ENCODE measurements around the gene GAS7. TPM values are rescaled to one million over a fixed set of nuclear protein-coding genes. Genes with fewer than 3 reads are reported as not detected.

The GAS7 gene
- total RNA-seq, 1 experiment from 2014 or later: 2.5 TPM

DNA sequence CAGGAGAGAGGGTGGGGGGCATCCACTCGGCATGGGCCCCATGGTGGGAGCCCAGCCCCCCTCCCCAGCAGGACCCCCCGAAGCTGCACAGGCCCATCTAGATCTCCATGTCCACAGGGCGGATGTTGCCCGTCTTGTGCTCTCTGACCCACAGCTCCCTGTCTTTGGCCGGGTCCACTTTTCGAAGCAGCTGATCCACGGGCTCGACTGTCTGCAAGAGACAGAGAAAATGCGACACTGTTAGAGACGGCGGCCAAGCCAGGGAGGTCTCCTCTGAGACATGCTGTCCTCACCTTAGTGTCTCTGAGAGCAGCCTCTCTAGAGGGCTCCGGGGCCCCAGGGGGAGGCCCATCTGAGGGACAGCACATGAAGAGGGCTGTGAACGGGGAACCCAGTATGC, 281.3 kb downstream of the GAS7 start:
- no peak for DNase-seq (ENCODE audit: low read depth)

DNA sequence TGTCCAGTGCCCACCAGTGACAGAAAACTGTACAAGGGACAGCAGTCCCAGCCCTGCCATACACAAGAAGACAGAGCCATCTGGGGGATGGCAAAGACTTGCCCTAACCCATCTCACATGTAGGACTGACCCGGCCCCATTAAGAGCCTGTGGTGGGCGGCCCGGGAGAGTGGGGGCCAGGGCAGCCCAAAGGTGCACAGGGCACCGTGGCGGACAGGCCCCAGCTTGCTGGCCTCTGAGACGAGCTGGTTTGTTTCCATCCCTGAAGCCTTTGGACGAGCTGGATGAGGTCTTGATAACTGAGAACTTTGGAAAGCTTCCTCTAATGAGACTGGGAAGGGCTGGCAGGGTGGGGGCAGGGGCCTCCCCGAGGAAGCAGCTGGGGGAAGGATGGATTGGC, 282.3 kb downstream of the GAS7 start:
- no peak for DNase-seq (ENCODE audit: low read depth)

DNA sequence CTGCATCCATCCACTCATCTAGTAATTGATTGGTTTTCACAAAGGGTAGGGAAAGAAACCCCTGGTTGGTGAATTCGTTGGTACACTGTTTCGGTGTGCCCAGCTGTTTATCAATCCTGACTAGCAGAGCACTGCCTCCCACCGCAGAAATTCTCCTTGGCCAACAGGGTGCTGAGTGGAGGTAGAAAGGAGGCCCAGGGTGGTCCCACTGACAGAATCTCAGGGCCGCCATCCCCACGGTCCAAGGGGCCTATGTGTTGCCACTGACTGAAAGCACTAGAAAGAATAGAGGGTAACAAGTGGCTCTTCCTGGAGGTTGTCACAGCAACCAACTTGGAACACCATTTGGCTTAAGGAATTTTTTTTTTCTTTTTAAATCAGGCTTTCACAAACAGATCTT, 284.9 kb downstream of the GAS7 start:
- DNase-seq (ENCODE audit: low read depth): no peak

DNA sequence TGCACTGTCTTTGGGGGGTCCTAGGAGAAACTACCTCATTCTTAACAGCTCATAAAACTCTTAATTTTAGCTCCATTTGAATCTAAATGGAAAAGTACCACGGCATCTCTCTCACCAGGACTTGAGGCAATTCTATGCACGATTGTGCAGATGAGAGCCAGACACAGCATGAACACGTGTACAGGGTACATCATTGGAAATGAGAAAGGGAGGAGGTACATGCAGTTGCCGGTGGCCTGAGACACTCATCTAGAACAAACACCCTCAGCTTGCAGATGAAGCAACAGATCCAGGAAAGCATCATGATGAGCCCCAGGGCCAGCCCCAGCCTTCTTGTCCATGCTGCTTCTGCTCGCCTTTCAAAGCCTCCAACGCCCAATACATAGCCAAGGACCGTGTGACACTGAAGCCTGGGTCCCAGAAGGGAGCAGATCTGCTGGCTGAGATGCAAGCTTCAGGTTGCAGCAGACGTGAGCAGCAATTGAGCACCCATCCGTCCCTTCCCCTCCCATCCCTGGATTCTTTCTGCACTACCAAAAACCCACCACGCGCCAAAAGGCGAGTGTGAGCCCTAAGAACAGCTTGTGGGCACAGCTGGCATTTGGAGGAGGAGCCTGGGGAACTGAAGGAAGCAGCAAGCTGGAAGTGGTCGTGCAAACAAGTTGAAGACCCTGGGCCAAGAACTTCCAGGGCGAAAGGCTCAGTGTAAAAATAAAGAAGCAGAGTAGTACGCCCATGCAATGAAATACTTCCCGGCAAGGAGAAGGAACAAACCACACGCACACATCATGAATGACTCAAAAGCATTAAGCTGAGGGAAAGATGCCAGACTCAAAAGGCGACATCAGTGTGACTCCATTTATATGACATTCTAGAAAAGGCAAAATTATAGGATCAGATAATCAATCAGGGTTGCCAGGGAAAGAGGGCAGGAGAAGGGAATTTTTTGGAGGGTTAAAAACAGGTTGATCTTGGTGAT, 286.0 kb downstream of the GAS7 start:
- no peak for DNase-seq (ENCODE audit: low read depth)

DNA sequence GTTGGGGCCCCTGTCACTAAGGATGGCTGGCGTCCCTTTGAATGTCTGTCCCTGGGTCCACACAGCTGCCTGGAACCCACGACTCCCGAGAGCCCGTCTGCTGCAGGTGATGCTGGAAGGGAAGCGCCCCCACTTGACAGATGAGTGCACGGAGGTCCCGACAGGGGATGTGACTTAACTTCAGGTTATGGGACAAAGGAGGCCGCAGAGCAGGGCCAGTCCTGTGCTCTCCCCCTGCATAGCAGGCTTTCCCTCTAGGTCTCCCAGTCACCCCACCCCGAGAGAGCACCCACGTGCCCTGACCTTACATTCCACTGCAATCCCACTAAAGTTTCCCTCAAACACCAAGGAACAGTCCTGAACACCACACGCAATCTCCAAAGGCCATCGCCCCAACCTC, 287.3 kb downstream of the GAS7 start:
- DNase-seq (ENCODE audit: low read depth): no peak

DNA sequence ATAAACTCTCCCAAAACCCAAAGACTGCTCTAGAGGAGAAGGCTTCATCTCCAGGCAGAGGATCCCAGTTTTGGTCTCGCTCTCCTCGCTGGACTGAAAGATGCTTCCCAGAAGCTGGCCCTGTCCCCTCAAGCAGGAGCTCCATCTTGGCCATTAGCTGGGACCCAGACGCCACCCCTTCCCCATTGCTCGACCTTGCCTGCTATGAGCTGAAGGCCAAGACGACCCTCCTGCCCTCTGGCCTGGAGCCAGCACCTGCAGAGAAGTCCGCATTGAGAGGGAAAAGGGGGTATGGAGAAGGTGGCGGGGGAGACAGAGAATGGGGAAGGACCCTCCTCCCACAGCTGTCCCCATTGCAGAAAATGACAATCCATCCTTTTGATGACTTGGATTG, 289.8 kb downstream of the GAS7 start:
- DNase-seq (ENCODE audit: low read depth): no peak

DNA sequence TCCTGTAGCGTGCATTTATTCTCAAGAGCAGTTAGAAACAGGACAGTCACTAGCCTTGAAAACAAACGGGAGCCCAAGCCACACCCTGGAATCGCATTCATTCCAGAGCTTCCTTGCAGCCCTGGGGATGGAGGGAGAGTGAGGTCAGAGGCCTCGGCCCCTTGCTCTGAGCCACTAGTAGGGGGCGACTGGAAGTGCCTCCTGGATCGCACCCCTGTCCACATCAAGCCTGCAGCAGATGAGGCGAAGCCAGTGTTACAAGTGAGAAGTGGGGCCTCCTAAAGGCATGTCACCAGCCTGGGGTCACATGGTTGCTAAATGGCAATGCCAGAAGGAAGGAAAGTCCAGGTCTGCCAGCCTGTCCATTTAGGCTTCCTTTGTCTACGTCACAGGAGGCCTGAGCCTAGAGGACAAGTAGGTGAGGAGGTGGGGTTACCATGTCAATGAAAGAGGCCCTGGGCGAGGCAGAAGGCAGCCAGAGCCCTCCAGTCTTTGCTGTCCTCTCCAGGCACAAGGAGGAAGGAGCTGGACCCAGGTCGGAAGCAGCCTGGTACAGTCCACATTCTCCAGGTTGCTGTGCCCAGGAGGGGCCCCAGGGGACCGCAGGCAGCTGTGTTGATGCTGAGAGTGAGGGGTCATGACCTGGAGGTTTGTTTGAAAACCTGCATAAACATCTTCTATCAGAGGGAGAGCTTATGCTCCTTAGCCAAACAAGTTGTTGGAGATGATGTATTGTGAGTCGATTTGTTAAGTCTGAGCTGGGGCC, 290.3 kb downstream of the GAS7 start:
- no peak for DNase-seq (ENCODE audit: low read depth)

DNA sequence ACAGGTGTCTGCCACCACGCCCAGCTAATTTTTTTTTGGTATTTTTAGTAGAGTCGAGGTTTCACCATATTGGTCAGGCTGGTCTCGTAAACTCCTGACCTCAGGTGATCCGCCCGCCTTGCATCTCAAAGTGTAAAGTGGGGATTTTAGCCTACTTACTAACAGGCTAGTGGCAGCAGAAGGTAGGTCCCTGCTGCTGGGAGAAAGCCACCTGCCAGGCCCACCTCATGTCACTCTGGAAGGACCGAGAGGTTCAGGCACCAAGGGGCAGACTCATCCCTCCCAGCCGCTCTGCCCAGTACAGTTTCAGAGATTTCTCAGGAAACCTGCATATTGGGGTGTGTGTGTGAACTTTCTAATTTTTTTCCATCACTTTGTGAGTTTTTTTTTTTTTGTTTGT, 291.3 kb downstream of the GAS7 start:
- DNase-seq (ENCODE audit: low read depth): no peak

DNA sequence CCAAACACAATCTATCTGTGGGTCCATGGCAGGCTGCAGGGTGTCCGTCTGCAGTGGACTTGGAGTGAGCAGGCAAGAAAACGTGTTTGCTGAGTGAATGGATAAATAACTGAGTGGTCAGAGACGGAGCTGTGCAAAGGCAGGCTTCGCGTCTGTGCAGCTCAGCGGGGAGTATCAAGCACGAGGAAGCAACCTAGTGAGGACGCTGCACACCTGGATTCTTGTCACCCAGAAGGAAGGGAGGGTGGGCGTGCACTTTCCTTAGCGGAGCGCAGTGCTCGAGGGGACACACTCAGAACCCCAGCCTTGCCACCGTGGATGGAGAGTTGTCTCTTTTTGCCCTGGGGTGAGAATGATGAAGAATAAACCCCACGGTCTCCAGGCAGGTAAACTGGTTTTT, 291.8 kb downstream of the GAS7 start:
- no peak for DNase-seq (ENCODE audit: low read depth)

DNA sequence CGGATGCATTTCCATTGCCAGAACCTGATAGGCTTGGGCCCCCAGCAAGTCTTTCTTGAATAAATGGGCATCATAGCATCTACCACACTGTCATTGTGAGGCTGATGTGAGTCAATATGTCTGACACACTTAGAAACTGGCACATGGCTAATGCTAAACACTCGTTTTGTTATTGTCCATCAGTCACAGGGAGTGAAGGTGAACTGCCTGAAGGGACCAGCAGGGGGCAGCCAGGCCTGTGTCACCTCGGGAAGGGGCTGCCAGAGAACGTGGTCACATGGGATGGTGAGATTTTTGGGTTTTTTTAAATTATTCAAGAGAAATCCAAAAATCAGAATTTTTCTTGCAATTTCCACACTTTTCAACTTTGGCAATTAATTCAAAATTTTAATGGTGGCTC, 292.5 kb downstream of the GAS7 start:
- peak; percentile 55 for DNase-seq (ENCODE audit: low read depth)

DNA sequence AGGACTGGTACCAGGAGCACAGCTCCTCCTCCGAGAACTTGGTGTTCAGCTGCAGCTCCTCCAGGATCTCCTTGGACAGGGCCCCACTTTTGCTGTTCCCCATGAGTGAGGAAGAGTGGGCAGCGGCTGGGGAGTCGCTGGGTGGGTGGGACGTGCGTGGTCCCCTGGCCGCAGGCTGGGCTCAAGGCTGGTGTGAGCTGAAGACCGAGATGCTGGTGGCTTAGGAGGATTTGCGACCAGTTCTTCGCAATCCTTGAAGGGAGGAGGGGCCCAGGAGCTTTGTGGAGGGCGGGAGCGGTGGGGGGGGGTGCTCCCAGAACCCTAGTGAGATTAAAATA, 293.4 kb downstream of the GAS7 start, which contains the start of gene RCVRN:
Gene RCVRN (minus strand): TSS at position 194 of the 338 bp plus-strand sequence. CDS start 91 bp downstream, at position 103.
- no peak for DNase-seq (ENCODE audit: low read depth)

DNA sequence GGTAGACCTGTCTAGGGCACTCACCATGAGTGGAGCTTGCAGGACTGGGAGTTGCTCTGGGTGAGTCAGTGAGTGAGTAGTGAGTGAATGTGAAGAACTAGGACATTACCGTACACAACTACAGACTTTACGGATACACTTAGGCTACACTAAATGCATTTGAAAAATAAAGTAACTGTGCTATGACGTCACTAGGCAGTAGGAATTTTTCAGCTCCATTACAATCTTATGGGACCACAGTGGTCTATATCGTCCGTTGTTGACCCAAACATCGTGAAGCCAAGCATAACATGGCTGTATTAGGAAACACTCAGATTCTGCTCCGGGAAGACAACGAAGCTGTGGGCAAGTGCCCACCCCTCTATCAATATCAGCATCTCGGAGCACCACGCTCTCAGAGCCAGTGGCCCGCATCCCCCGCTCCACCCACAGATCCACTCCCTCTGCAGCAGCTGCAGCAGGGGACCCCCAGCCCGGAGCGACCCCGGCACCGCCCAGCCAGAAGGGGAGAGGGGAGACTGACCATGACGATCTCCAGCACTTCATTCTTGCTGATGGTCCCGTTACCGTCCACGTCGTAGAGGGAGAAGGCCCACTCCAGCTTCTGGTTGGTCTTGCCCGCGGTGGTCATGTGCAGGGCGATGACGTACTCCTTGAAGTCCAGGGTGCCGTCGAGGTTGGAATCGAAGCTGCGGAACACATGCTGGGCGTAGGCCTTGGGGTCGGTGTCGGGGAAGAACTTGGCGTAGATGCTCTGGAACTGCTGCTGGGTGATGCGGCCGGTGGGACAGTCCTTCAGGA, 293.9 kb downstream of the GAS7 start:
- no peak for DNase-seq (ENCODE audit: low read depth)

DNA sequence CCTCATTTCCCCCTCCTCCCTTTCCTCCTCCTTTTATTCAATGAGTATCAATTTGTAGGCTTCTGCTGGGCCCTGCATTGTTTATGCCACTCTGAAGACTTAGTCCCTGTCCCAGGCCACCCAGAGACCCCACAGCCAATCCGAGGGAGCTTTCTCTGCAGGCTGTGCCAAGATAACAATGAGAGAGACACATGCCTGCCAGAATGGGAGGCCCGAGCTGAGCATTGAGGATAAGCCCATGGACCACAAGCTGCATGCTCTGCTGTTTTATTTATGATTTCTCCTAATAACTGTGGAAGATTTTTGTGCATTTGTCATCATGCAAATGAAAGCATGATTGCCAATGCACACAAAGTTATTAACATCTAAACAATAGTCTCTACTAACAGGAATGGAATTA, 296.3 kb downstream of the GAS7 start:
- no peak for DNase-seq (ENCODE audit: low read depth)

DNA sequence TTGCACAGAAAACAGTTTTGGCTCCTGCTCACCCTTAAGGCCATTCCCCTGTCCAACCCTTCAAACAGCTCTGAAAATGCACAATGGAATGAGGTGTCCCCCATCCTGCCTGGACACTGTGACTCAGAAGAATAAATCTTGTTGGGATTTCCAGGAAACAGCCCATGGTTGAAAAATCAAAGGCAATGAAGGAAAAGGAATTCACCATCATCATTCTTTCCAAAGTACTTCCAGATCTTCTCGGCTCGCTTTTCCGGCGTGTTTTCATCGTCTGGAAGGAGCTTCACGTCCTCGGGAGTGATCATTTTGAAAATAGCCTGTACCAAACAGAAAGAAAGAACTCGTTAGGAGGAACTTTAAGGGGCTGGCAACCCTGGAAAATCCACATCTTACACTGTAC, 297.6 kb downstream of the GAS7 start:
- DNase-seq (ENCODE audit: low read depth): peak; percentile 53

DNA sequence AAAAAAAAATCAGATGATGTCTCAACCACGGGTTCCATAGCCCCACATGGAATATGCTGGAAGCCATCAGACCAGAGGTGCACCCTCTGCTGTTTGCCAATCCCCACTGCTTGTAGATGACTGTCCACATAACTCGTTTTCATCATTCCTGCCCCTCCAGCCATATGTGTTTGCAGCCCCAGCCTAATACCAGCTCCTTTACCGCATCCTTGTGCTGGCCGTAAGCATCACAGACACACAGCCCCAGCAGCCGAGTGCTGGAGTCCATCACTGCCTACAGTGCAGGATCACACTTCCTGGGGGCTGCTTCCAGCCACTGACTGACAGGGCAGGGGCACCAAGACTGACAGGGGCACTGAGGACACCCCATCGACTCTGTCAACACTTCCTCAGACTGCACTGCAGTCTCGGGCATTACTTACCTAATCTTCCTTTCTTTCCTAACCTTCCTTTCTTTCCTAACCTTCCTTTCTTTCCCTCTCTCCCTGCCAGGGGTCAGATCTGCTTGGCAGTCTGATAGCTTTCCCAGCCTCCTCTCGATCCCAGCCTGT, 298.3 kb downstream of the GAS7 start:
- DNase-seq (ENCODE audit: low read depth): no peak

DNA sequence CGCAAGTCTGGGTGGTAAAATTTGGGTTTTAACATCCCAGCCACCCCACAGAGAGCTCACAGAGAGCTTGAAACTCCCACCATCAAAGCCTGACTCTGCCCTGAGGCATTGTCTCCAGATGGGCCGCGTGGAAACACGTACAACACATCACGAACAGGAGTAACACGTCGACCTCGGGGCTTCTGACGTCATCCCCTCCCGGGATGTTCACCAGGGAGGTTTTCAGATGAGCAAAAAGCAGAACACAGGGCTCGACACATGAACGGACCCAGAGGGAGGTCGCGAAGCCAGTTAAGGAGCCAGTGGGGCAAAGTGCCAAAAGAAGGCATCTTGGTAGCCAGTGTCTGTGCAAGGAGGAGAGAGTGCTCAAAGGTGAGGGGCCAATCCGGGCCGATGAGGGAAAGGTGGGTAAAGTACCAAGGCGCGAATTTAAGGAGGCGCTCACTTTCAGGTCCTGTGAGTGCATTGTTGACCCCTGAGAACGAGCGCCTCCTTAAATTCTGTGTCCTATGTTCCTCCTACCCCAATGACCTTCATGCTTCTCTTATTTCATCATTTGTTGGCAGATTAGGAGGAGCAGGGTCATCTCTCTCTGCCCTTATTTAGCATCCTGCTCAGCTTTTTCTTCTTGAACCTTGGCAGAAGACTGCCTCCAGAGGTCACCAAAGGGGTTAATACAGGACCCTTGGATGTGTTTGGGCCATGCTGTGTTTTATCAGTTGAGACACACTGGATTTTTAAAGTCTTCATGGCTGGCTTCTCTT, 298.9 kb downstream of the GAS7 start:
- DNase-seq (ENCODE audit: low read depth): no peak

DNA sequence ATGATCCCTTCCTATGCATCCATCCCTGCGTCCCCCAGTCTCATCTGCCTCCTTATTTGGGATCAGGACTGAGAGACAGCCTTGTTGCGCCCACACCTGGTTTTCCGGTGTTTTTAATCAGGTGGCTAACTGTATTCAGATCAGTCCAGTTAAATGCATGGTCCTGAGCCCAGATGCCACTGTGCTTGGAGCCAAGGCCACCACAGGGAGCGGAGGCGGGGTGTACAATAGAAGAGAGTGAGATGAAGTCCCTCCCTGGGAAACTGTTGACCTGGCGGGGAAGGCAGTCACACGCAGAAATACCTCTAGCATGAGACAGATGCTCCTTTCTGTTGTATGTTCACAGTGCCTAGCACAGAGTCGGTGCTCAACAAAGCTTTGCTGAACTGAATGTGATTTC, 299.6 kb downstream of the GAS7 start:
- no peak for DNase-seq (ENCODE audit: low read depth)

DNA sequence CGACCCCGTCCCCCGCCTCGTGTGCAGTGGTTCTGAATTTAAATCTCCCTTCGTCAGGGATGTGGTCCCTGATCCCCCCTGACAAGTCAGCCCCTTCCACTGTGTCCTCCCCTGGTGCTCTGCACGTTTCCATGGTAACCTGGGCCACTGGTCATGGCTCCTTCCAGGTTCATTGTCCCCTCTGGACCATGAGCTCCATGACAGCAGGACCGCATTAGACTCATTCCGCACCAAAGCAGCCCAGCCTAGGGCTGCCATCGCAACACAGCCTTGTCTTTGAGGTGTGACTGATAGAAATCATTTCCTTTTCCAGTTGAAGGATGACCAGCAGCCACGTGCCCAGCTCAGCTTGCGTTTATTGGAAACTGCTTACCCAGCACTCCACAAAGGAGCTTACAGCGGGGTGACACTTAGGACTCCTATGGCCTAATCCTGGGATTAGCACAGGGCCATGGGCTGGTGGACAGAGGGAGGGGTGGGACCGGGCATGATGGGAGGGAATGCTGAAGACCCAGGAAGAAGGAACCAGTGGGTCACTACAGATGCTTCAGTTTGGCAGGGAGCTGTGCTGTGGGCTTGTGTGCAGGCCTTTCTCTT, 300.9 kb downstream of the GAS7 start:
- DNase-seq (ENCODE audit: low read depth): no peak

DNA sequence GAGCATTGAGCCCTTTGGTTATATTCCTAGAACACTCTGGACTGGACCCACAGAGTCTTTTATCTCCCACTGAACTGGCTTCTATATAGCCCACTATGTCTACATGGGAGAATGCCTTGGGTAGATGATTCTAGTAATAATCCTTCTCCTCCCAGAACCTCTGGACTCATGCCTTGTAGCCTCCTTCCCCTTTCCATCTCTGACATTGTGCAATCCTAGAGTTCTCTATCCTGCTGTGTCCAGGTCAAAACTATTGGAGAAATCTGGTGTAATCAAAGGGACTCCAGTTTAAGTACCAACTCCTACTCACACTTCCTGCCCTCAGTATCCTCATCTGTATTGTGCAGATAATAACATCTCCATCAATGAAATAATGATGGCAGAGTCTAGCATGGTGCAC, 302.5 kb downstream of the GAS7 start:
- no peak for DNase-seq (ENCODE audit: low read depth)

DNA sequence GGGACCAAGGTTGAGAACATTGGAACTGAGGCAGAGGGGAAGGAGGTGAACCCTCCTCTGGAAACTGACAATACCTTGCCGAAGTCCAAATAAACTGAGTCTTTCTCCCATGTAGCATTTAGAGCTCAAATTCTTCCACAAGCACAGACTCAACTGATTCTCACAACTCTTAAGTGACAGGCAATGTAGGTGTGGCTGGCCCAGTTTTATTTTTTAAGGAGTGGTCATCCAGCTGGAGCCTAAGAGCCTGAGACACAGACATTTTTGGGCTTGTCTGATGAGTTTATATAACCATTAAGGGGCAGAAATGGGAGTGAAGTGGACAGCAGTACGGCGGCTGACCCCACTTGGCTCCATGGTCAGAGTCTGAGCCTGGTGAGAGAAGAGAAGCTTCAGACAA, 304.2 kb downstream of the GAS7 start:
- DNase-seq (ENCODE audit: low read depth): no peak
